Posterior vena cava (tissue), 2 donors: ENCODE data around the gene BAHCC1. TPM values are rescaled to one million over a fixed set of nuclear protein-coding genes. Genes with fewer than 3 reads are reported as not detected.

Experiments
- DNase-seq: peaks from one replicate; pipeline ENCODE4 v3.0.0-alpha.2; 2020; ENCODE audit warnings: low spot score
- intact Hi-C, 2 donors: fragments of 100-400 bp; cut with DNase I; formaldehyde crosslinking; loops; one replicate each; pipeline versions ENCODE4 v1.14.1 to v1.14.2; 2022 to 2023
- total RNA-seq, 2 donors: library from RNA; stranded (reverse); fragmentation: NEBNext Ultra II Directional; extraction: Animal tissue kit (Norgen Biotek cat#: 25700); gene quantifications; one replicate each; pipeline ENCODE4 v1.2.1, GENCODE V29; 2021
- donor health status: DM: yes; HTN: yes; CAD: no.
- donor health status: DM: yes; HTN: yes; CAD: no.

Gene BAHCC1
- total RNA-seq, 2 donors from 2014 or later, result 17.3 to 19.1 TPM

GRCh38 chr17:81429821-81430551, 34.7 kb downstream of the BAHCC1 start:
- DNase-seq, result no peak
- intact Hi-C loops, result no loop called here

- DNase-seq, result no peak
- intact Hi-C loops, result no loop called here
Observed at GRCh38 chr17:81431545-81432482, 36.6 kb downstream of the BAHCC1 start.

DNA sequence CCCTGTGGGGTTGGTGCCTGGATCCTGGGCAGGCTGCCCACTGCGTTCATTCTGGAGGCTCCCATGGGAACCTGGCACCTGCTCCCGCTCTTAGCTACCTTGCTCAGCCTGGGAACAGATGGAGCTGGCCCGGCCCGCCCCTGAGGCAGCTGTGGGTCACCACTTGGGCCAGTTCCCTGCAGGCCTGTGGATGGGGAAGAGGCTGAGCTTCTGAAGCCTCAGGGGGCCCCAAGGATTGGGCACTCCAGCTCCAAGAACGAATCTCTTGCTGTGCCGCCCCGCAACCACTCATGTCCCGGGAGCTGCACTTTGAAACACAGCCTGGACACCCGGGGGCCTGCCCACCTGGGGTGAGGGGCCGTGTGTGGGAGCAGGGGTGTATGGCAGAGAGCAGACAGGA, 37.7 kb downstream of the BAHCC1 start:
- intact Hi-C loops, result no loop called here

DNA sequence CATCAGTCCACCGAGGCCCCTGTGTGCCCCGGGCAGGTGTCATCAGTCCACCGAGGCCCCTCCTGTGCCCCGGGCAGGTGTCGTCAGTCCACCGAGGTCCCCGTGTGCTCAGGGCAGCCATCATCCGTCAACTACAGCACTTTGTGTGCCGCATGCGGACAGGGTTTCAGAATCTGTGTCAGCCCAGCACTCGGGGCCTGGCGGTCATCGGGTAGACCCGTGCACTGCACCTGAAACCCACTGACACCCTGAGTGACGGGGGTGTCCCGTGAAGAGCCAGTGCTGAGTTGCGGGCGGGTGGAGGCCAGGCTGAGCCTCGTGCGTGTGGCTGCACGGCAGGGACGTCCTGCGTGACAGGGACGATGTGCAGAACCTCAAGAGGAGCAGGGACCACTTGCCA, 38.4 kb downstream of the BAHCC1 start:
- intact Hi-C loops, result no loop called here
- DNase-seq, result no peak

More for the DNA sequence above, 37.7 kb downstream of the BAHCC1 start:
- DNase-seq, result no peak

- intact Hi-C loops, result no loop called here
- DNase-seq, result no peak
Observed at GRCh38 chr17:81434072-81434471, 38.8 kb downstream of the BAHCC1 start.

DNA sequence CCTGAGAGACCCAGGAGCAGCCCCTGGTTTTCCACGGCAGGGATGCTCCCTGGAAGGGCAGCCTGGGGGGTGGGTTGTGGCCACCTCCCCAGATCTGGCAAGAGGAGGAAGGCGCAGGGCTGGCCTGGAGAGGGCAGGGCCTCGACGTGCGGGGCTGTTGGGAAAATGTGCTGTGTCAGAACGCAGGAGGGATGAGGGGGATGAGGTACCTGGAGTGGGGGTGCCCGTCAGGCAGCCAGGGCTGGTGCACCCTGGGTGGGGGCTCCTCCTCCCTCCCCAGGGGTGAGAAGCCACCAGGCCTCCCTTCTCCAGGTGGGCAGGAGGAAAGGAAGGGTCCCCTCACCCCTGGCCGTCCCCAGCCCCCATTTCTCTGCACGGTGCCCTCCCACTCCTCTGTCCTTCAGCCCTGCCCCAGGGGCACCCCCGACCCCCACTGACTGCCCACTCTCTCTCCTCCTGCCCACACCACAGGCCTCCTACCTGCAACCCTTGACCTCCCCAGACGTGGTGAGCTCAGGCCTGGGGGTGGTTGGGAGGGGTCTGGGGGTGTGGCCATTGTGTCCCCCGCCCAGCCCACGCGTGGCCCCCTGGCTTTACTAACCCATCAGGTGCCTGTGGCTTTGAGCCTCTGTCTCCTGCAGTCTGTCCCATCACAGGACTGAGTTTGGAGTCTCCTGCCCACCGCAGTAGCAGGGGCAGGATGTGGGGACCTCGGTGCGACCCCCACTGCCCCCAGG, 39.6 kb downstream of the BAHCC1 start:
- no peak for DNase-seq
- intact Hi-C loops, result no loop called here

GRCh38 chr17:81435652-81436293, 40.5 kb downstream of the BAHCC1 start:
- intact Hi-C loops, result no loop called here
- DNase-seq, result no peak

DNA sequence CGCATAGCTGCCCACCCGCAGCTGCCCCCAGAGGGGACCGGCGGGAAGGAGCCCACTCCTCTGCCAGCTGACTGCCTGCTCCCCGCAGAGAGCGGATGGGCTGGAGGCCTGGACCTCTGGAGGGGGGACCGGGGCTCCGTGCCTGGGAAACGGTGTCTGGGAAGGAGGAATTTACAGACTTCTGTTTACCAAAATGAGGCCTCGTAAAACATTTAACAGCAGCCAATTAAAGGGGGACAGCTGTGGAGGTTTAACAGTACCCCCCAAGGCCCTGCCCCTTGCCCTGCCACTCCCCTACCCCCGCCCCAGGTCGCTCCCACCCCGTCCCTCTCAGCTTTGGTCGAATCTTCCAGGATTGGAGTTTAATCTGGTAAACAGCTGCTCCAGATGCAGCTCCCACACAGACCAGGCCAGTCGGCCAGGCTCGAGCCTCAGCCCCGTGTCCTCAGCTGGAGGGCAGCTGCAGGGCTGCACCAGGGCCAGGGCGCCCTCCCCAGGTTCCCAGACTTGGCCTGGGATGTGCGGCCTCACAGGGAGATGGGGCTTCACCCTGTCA, 41.1 kb downstream of the BAHCC1 start:
- DNase-seq, result no peak
- intact Hi-C loops, result no loop called here

DNA sequence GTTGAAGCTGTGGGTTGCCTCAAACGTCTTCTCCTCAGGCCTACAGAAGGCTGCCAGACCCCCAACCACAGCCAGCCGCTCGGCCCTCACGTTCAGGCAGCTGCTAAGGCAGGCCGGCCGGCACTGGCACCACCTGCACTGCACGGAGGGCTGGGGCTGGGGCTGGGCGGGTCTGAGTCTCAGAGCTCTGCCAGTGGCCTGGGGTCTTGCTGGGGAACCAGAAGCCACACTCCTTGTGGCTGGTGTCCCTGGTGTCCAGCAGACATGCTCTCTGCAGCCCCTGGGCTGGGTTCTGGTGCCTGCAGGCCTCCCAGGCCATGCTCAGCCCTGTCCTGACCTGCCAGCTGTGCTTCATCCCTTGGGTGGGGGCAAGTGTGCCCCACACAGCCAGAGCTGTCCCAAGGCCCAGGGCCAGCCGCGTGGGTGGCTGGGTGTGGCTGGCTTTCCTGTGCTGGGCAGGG, 42.0 kb downstream of the BAHCC1 start:
- intact Hi-C loops, result no loop called here
- DNase-seq, result no peak

DNA sequence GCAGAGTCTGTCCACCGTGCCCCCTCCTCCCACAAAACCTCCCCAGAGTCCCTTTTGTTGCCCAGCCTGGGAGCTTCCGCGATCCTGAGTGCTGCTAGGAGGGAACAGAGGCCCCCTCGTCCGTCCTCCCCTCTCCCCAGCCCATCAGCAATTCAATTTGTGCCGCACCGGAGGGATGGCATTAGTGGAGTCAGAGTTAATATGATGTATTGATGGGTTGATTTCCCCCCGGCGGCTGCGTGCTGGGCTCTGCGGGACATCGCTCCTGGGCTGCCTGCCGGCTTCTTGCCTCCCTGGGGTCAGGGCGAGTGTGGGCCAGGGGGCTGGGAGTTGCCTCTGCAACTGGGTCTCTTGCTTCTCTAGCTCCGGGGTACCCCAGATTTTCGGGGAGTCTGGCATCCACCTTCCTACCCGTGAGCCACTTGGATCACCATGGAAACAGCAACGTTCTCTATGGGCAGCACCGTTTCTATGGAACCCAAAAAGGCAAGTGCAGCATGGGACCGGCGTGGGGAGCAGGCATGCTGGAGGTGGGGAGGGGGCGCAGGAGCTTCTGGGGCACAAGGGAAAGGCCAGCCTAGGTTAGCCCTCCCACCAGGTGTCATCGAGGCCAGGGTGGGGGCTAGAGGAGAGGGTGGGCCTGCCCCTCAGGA, 42.9 kb downstream of the BAHCC1 start:
- intact Hi-C loops, result no loop called here
- DNase-seq, result no peak

DNA sequence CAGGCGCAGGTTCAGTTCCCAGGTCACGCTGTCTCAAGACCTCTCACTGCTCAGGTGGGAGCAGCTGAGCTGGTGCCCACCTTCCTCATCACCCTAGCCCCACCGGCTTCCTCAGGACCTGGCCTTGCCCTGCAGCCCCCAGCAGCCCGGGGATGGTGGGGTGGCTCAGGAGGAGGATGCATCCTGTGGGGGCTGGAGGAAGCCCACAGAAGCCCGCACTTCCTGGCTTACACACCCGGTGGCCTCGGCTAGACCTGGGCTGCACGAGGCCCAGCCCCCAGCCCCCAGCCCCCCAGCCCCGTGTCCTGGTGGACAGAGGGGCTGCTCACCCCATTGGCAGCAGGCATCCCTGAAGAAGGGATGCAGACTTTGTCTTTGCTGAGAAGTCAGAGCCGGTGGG, 43.4 kb downstream of the BAHCC1 start:
- intact Hi-C loops, result no loop called here

DNA sequence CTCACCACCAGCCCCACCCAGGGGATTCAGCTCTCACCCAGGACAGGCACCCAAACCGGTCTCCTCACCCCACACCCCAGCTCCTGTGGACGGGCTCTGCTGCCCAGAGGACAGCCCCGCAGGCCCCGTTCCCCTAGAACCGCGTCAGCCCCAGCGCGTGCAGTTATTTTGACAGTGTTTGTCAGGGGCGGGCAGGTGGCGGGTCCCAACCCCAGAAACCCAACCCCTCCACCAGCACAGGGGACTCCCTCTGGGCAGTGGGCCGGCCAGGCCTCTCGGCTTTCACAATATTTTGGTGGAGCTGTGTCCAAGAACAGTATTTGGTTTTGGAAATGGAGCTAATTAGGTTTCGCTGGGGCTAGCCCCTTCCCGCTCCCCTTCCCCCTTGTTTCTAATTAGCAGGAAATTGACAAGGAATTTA, 44.8 kb downstream of the BAHCC1 start:
- intact Hi-C loops, result no loop called here
- no peak for DNase-seq

More for the DNA sequence above, 43.4 kb downstream of the BAHCC1 start:
- DNase-seq, result no peak

DNA sequence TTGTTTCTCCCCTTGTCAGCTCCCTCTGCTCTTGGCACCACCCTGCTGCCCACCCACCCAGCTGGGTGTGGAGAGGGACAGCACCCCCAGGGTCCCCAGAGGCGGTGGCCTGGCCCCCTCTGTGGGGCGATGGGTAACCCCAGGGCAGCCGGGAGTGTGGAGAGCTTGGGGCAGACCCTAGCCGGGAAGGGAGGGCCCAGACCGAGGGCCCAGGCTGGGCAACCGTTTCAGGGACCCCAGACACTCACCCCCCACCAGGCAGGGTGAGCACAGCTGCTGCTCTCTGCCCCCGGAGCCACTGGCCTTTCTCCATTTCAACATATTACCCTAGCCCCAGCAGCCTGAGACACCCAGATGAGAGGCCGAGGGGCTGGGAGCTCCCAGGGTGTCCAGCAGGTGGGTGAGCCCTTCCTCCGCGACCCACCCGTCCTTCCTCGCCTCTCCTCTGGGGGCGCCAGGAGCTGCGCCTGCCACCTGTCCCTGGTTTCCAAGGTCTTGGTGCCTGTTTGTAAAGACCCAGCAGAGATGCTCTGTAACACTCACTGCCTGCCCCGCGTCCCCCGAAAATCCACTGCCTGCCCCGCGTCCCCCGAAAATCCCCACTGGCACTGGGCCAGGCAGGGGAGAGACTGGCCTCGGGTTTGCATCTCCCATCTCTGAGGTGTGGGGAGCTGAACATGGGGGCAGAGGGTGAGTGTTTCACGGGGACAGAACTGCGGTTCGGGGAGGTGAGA, 45.4 kb downstream of the BAHCC1 start:
- no peak for DNase-seq
- intact Hi-C loops, result no loop called here

- no peak for DNase-seq
- intact Hi-C loops, result no loop called here
Observed at GRCh38 chr17:81442791-81443190, 47.5 kb downstream of the BAHCC1 start.

DNA sequence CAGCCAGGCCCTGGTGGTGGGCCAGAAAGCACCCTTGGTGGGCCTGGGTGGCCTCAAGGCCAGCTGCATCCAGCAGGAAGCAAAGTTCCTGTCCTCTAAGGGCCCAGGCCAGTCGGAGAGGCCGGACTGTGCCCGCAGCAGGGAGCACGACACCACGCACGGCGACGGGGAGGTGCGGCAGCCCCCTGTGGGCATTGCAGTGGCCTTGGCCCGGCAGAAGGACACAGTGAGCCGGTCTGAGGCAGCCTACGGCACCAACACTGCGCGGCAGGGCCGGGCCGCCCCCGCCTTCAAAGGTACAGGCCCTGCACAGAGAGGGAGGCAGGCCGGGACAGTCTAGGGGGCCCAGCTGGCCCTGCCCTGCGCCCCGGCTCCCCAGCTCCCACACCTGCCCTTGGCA, 48.0 kb downstream of the BAHCC1 start:
- DNase-seq, result no peak
- intact Hi-C loops, result no loop called here

GRCh38 chr17:81444610-81445339, 49.5 kb downstream of the BAHCC1 start:
- intact Hi-C loops, result no loop called here
- no peak for DNase-seq
